ENCODE results near the gene ANKUB1.

Gene ANKUB1

GRCh38 chr3:149753717-149754116, 38.6 kb downstream of the ANKUB1 start:
- no peak for DNase-seq

- no peak for DNase-seq
Measured at GRCh38 chr3:149752788-149753136, 39.6 kb downstream of the ANKUB1 start.

GRCh38 chr3:149752051-149752787, 40.1 kb downstream of the ANKUB1 start, which contains the start of gene COMMD2:
Gene COMMD2, minus strand, starts transcription at chr3:149752489. Its CDS starts 45 bp downstream, at chr3:149752444.
- peak; percentile 79 for DNase-seq

GRCh38 chr3:149751551-149751950, 40.8 kb downstream of the ANKUB1 start:
- no peak for DNase-seq

GRCh38 chr3:149744606-149745005, 47.7 kb downstream of the ANKUB1 start:
- DNase-seq: no peak

- no peak for DNase-seq
Measured at GRCh38 chr3:149744151-149744550, 48.2 kb downstream of the ANKUB1 start.

- no peak for DNase-seq
Measured at GRCh38 chr3:149739396-149739795, 53.0 kb downstream of the ANKUB1 start.

- DNase-seq: no peak
Measured at GRCh38 chr3:149738876-149739275, 53.5 kb downstream of the ANKUB1 start.

- no peak for DNase-seq
Measured at GRCh38 chr3:149736953-149737205, 55.5 kb downstream of the ANKUB1 start.

- no peak for DNase-seq
Measured at GRCh38 chr3:149736175-149736952, 56.0 kb downstream of the ANKUB1 start.

GRCh38 chr3:149732234-149732633, 60.1 kb downstream of the ANKUB1 start:
- DNase-seq: no peak

- DNase-seq: no peak
Measured at GRCh38 chr3:149727656-149728055, 64.7 kb downstream of the ANKUB1 start.

GRCh38 chr3:149726716-149727407, 65.5 kb downstream of the ANKUB1 start:
- DNase-seq: no peak

- DNase-seq: no peak
Measured at GRCh38 chr3:149723781-149724180, 68.6 kb downstream of the ANKUB1 start.

GRCh38 chr3:149720918-149721317, 71.4 kb downstream of the ANKUB1 start:
- DNase-seq: no peak

GRCh38 chr3:149717391-149718056, 74.8 kb downstream of the ANKUB1 start:
- DNase-seq: peak; percentile 13

- no peak for DNase-seq
Measured at GRCh38 chr3:149716984-149717383, 75.4 kb downstream of the ANKUB1 start.

- DNase-seq: no peak
Measured at GRCh38 chr3:149715247-149715646, 77.1 kb downstream of the ANKUB1 start.

GRCh38 chr3:149713730-149714654, 78.4 kb downstream of the ANKUB1 start:
- no peak for DNase-seq
